AG09309 (cell line): ENCODE measurements around the gene SLAIN1.
A peak's percentile ranks its signal among the peaks of the same experiment; 100 is the strongest.

Experiments
- DNase-seq: peaks from one replicate; pipeline ENCODE4 v3.0.0-alpha.2; 2010; ENCODE audit warnings: low read depth
- H3K4me3 ChIP-seq: 2 replicates; pipeline ENCODE4 v1.5.1; 2011; ENCODE audit warnings: mild to moderate bottlenecking, low read depth, low read length, moderate library complexity; ENCODE audit not compliant: control insufficient read depth
- CTCF ChIP-seq: IDR thresholded peaks from 2 replicates; pipeline ENCODE4 v1.5.1; 2011; ENCODE audit warnings: mild to moderate bottlenecking, low read depth, low read length, inconsistent platforms; ENCODE audit not compliant: insufficient read depth, control insufficient read depth; ENCODE audit errors: missing control alignments

The SLAIN1 gene

GRCh38 chr13:77776704-77777103 lies 79.2 kb downstream of the SLAIN1 start:
- no peak overlapping the region for H3K4me3 ChIP-seq
- DNase-seq, result no peak
- no peak for TF ChIP-seq CTCF

- peak; percentile 40 for TF ChIP-seq CTCF
- H3K4me3 ChIP-seq, result no peak overlapping the region
- DNase-seq, result peak; percentile 13
Measured at GRCh38 chr13:77779552-77780272, 82.2 kb downstream of the SLAIN1 start.

- TF ChIP-seq CTCF, result no peak
- no peak for DNase-seq
- H3K4me3 ChIP-seq, result no peak overlapping the region
Measured at GRCh38 chr13:77781808-77782207, 84.3 kb downstream of the SLAIN1 start.

GRCh38 chr13:77784515-77784914 lies 87.0 kb downstream of the SLAIN1 start:
- TF ChIP-seq CTCF, result no peak
- H3K4me3 ChIP-seq, result no peak overlapping the region
- DNase-seq, result no peak

- H3K4me3 ChIP-seq, result no peak overlapping the region
- no peak for TF ChIP-seq CTCF
- DNase-seq, result no peak
Measured at GRCh38 chr13:77786695-77787287, 89.3 kb downstream of the SLAIN1 start.

GRCh38 chr13:77789376-77789775 lies 91.9 kb downstream of the SLAIN1 start:
- no peak for DNase-seq
- no peak overlapping the region for H3K4me3 ChIP-seq
- TF ChIP-seq CTCF, result no peak
